Measurements from ENCODE around the gene JARID2. TPM values are rescaled to one million over a fixed set of nuclear protein-coding genes. Genes with fewer than 3 reads are reported as not detected.

The JARID2 gene
- total RNA-seq, 2 experiments from 2014 or later, result 19.0 to 19.5 TPM

DNA sequence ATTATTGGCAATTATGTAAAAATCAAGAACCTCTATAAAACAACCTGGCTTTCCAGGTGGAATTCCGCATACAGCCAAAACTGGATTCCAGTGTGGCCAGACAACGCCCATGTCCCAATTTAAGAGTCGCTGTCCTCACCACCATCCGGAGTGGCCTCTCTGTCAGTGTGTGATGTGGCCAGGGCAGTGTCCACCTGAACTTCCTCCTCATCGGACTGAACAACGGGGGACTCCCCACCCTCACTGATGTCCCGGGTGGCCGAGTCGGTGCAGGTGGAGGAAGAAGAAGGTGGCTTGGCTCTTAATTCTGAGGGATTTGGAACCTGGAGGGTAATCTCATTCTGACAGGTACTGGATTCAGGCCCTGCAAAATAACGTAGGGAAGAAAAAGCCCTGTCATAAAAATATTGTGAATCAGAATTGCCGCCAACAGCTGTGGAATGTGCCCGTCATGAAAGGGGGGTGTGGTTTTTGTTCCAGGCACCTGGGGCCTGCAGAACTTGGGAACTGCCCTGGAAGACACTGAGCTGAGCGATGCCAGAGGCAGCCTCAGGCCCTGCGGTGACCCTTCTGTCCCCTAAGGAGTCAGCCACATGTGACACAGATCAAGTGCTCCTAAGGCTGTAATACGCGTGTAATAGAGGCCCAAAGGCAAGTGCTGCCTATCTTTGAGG is 277.1 kb downstream of the JARID2 start:
- H4K20me1 ChIP-seq (ENCODE audit: insufficient read depth, low read length), result no peaks in the 10 kb centered on the region
- CTCF ChIA-PET (ENCODE audit: unreplicated experiment), result no interaction called here

GRCh38 chr6:15523679-15524630 is 278.1 kb downstream of the JARID2 start:
- no peak for TF ChIP-seq EZH2phosphoT487 (IDR thresholded peaks at IDR 0.05; ENCODE audit: borderline replicate concordance, low read depth, low read length)
- no peak for TF ChIP-seq CTCF (conservative IDR thresholded peaks at IDR 0.05; ENCODE audit: low read length)
- Histone ChIP-seq H3K4me3 (ENCODE audit: low read depth, low read length, poor library complexity, severe bottlenecking) (no peak overlapping the region), H3K36me3 (ENCODE audit: insufficient read depth, low read length) (peaks cover 33% of the 10 kb centered on the region; the same call in 1 of the 2 replicates), H3K79me2 (ENCODE audit: insufficient read depth, low read depth, low read length) (no peaks in the 10 kb centered on the region), H2AFZ (ENCODE audit: low read length) (no peak overlapping the region), H3K4me1 (ENCODE audit: insufficient read depth, low read length, poor library complexity, severe bottlenecking) (no peaks in the 10 kb centered on the region), H3K9me2 (ENCODE audit: insufficient read depth, low read length) (no peaks in the 10 kb centered on the region), H3K9me3 (ENCODE audit: low read length) (no peaks in the 10 kb centered on the region), H3K4me2 (ENCODE audit: low read length) (no peak overlapping the region), H4K20me1 (ENCODE audit: insufficient read depth, low read length) (no peaks in the 10 kb centered on the region), H3K27ac (ENCODE audit: low read depth, low read length, poor library complexity, severe bottlenecking) (no peak overlapping the region)
- ChIA-PET POLR2A (interaction anchor here (1.0 kb wide), 1 partner anchor 19 kb away, joined by 3 read pairs; no protein-coding TSS in a partner anchor), CTCF (ENCODE audit: unreplicated experiment) (no interaction called here)
- DNase-seq (ENCODE audit: low spot score), result no peak
- intact Hi-C loops (cut with micrococcal nuclease; ENCODE audit: unreplicated experiment), result no loop called here
- no TSS peak for BruUV-seq (replicated peaks)

More for the DNA sequence above, 277.1 kb downstream of the JARID2 start:
- no TSS peak for BruUV-seq (replicated peaks)
- no peak overlapping the region for H2AFZ ChIP-seq (ENCODE audit: low read length)
- H3K79me2 ChIP-seq (ENCODE audit: insufficient read depth, low read depth, low read length), result no peaks in the 10 kb centered on the region
- no peaks in the 10 kb centered on the region for H3K9me2 ChIP-seq (ENCODE audit: insufficient read depth, low read length)
- H3K27ac ChIP-seq (ENCODE audit: low read depth, low read length, poor library complexity, severe bottlenecking), result no peak overlapping the region
- no peak overlapping the region for H3K4me2 ChIP-seq (ENCODE audit: low read length)
- TF ChIP-seq CTCF (conservative IDR thresholded peaks at IDR 0.05; ENCODE audit: low read length) (no peak), EZH2phosphoT487 (IDR thresholded peaks at IDR 0.05; ENCODE audit: borderline replicate concordance, low read depth, low read length) (no peak)
- H3K4me3 ChIP-seq (ENCODE audit: low read depth, low read length, poor library complexity, severe bottlenecking), result no peak overlapping the region
- peaks cover 37% of the 10 kb centered on the region; the same call in 1 of the 2 replicates for H3K36me3 ChIP-seq (ENCODE audit: insufficient read depth, low read length)
- intact Hi-C loops (cut with micrococcal nuclease; ENCODE audit: unreplicated experiment), result no loop called here
- no peaks in the 10 kb centered on the region for H3K9me3 ChIP-seq (ENCODE audit: low read length)
- POLR2A ChIA-PET, result no interaction called here
- no peak for DNase-seq (ENCODE audit: low spot score)
- H3K4me1 ChIP-seq (ENCODE audit: insufficient read depth, low read length, poor library complexity, severe bottlenecking), result no peaks in the 10 kb centered on the region
